ENCODE results near the gene SULF2.
A peak's percentile ranks its signal among the peaks of the same experiment; 100 is the strongest.

SULF2 gene

DNA sequence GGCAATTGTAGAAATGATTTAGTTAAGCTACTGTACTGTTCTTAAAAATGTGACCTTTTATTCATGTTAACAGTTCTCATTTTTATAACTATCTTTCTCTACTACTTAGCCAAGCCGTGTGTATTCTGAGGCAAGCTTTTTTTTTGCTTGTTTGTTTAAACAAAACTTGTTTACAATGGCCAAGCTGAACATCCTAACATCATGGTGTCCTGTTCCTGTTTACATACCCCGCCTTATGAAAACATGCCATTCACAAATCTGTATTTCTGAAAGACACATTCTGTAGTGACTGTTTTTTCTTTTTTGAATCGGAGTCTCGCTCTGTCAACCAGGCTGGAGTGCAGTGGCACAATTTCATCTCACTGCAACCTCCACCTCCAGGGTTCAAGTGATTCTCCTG is 142.7 kb downstream of the SULF2 start:
- no peak for DNase-seq (ENCODE audit: low read depth)

DNA sequence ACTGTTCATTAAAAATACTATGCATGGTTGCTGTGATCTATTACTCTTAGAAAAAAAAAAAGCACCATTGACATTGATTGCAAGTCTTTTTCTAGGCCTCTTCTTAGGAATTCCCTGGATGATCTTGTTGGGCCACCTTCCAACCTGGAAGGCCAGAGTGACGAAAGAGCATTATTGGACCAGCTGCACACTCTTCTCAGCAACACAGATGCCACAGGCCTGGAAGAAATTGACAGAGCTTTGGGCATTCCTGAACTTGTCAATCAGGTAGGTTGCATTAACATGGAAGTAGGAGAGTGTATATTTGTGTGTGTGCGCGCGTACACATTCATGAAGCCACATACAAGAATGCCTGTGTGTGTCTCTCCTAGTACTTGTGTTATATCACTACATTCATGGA is 143.2 kb downstream of the SULF2 start:
- no peak for DNase-seq (ENCODE audit: low read depth)

DNA sequence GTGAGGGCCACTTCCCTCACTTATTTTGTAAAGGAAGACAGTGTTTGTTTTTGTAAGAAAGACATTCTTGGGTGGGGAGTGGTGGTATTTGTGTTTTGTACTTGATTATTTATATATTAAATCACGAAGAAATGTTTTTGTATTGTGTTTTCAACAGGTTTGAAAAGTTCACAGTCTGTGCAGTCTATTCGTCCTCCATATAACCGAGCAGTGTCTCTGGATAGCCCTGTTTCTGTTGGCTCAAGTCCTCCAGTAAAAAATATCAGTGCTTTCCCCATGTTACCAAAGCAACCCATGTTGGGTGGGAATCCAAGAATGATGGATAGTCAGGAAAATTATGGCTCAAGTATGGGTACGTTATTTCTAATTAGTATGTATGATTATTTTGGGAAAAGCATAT is 146.4 kb downstream of the SULF2 start:
- DNase-seq (ENCODE audit: low read depth): no peak

DNA sequence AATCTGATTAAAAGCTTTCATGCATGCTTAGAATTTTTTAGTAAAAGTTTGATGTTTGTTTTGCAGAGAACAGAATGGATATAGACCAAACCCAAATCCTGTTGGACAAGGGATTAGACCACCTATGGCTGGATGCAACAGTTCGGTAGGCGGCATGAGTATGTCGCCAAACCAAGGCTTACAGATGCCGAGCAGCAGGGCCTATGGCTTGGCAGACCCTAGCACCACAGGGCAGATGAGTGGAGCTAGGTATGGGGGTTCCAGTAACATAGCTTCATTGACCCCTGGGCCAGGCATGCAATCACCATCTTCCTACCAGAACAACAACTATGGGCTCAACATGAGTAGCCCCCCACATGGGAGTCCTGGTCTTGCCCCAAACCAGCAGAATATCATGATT is 150.0 kb downstream of the SULF2 start:
- no peak for DNase-seq (ENCODE audit: low read depth)

DNA sequence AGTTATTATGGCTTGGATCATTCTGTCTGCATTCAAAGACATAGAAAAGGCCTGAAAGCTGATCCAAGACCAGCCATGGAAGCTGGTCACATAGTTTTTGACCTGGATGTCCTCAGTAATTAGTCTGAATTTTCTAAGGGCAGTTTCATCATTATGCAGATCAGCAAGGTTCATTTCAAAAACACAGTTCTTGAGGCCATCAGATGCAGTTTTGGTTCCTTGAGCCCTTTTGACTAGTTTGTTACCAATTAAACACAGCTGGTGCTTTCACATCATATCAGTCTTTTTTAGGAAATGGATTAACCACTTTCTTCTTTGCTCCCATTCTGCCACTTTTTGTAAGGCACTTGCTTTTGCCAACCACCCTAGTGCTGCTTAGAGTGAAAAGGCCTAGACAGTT is 154.2 kb downstream of the SULF2 start:
- no peak for DNase-seq (ENCODE audit: low read depth)

DNA sequence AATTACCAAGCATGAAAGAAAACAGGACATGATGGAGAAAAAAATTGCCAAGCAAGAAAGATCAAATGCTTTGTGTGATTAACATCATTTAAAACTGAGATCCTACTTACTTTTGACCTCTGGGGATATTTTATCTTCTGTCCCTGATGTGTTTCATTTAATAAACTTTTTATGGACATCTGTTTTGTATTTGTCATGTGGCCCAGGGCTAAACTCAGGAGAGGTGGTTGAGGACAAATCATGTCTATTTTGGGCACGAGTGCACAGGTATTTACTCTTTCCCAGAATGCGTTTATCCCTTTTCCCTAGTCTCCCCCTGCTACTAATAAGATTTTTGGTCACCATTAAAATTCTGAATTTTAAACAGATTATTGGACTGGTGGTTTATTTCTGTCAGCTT is 155.4 kb downstream of the SULF2 start:
- no peak for DNase-seq (ENCODE audit: low read depth)

DNA sequence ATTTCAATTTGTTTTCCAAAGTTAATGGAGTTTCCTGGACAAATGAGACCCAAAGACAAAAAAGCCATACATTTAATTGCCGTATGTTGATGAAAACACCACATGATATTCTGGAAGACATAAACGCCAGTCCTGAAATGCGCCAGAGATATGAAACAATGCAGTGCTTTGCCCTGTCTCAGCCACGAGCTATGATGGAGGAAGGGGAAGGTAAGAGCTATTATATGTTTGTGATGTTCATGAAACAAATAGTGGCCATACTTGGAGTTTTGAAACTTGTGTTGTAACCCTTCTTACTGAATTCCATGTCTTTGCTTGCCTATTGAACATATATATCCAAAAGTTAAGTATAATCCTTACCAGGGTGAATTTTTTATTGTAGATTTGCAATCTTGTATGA is 157.7 kb downstream of the SULF2 start:
- no peak for DNase-seq (ENCODE audit: low read depth)

DNA sequence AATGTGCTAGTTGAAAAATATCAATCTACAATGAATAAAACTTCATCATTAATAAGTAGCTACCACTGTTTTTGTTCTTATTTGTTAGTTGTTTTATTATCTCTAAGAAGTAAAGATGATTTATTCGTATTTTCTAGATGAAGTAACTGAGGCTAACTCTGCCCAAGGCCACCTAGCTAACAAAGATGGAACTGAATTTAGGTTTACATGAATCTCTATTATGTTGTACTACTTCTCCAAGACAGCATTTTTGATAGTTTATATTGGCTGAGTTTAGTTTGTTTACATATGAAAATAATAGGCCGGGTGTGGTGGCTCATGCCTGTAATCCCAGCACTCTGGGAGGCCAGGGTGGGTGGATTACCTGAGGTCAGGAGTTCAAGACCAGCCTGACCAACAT is 162.1 kb downstream of the SULF2 start:
- no peak for DNase-seq (ENCODE audit: low read depth)

DNA sequence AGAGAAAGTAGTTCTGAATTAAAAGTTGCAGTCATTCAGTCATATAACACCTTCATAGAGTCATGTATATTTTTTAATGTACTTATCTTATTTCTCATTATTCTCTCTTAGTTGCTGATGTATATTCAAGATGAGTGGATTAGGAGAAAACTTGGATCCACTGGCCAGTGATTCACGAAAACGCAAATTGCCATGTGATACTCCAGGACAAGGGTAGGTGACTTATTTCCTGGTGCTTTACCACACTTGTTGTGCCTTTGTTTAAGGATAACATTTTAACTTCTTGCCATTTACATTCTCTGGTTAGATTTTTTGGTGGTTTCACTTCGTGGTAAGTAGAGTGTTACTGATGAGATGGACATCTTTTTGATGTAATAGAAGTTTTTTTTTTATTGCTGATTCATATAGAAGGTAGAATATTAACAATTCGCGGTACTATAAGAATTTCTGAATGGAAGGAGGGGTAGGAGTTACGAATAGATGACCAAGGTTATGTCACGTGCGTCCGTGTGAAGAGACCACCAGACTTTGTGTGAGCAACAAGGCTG is 163.1 kb downstream of the SULF2 start:
- DNase-seq (ENCODE audit: low read depth): no peak

DNA sequence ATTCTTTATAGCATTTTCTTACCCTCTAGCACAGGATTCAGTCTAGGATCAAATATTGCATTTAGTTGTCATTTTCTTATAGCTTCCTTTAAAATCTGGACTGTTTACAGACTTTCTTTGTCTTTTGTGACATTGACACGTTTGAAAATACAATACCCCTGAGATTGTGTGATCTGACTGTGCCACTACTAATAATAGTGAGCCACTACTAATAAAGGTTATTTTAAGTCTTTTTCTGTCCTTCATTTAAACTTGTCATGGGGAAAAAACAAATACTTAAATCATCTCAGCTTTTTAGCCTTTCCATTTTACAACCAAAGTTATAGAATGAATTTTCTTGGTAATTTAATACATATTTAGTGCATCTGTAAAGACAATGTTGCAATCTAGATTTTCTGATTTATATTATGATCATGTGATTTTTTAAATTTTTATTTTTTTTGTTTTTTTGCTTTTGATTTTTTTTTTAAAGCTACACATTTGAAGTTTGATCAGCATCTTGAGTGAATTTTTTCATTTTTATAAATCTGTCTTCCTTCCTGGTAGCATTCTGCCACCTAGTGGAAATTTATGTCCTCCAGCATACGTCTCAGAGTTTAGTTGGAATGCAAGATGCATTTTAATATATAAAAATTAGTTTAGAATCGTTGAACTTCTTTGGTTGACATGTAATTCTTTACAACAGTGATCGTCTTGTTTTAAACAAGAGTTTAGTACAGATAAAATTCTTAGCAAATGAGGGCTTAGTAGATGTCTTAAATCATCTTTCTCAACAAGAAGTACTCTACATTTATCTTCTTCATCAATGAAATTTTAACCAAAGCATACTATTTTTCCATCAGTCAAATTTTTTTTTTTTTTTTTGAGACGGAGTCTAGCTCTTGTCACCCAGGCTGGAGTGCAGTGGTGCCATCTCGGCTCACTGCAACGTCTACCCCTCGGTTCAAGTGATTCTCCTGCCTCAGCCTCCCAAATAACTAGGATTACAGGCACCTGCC is 164.2 kb downstream of the SULF2 start:
- DNase-seq (ENCODE audit: low read depth): no peak

DNA sequence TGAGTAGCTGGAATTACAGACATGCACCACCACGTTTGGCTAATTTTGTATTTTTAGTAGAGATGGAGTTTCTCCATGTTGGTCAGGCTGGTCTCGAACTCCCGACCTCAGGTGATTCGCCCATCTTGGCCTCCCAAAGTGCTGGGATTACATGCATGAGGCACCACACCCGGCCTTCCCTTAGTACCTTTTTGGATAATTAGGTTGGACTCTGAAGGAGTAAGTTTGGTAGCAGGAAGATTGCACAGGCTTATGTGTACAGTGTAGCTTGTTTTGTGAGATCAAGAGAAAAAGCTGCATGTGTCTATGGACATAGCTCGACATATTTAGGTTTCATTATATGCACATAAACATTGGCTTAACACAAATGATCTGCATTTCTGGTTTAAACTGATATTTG is 166.8 kb downstream of the SULF2 start:
- DNase-seq (ENCODE audit: low read depth): no peak

DNA sequence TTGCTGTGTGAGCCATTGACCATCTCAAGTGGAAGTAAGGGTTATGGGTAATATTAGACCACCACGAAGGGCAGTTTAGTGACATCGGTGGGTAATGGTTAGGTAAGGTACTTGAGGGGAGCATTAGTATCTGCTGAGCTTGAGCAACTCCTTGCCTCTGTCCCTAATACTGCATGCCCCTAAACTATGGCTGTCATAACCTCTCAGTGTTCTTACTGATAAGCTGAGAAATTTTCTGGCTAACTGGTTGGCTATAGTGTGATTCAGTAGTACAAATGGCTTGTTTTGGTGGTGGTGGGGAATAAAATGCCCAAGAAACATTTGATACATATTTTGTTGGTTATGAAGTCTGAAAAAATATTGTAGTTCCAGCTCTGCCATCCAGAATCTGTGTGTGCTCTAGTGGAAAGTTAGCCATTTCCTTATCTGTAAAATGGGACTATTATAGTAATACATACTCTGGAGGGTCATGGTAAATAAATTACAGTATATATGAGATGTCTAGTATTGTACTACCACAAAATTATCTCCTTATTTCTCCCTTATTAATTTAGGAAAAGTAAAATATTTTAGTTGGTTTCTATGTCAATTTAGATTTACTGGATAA is 170.5 kb downstream of the SULF2 start:
- DNase-seq (ENCODE audit: low read depth): no peak

DNA sequence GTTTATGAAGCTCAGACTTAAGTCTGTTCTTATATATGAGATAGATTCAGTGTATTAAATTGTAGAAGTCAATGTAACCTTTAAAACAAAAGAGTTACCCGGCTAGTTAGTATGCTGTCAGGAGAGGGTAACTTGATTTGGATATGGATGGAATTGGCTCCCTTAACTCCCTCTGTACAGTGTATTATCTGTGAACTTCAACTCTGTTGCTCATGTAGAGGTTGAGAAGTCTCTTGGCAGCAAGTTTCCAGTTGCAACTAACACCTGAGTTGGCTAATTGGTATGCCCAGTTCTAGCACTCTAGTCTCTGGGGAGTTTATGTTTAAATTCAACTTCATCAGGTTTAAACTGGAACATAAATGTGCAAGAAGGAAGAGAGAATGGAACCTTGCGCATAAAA is 172.6 kb downstream of the SULF2 start:
- no peak for DNase-seq (ENCODE audit: low read depth)

DNA sequence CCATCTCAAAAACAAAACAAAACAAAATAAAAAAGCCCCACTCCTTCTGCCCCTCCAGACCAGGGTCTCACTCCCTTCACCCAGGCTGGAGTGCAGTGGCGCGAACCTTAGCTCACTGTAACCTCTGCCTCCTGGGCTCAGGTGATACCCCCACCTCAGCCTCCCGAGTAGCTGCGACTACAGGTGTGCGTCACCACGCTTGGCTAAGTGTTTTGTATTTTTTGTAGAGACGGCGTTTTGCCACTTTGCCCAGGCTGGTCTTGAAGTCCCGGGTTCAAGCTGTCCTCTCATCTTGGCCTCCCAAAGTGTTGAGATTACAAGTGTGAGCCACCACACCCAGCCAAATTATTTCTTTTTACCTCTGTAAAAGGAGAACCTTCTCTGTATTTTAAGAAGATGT is 173.5 kb downstream of the SULF2 start:
- no peak for DNase-seq (ENCODE audit: low read depth)

DNA sequence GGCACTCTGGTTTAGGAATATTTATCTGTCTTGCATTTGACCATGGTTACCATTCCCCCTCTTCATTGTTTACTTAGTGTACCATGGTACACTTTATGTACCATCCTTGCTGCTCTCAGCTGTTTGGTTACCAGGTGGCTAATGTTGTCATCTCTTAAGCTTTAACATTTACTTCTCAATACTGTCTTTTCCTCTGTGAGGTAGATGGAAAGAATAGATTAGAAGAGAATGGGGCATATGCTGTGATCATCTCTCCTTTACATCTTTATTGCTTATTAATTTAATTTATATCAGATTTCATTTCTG is 174.4 kb downstream of the SULF2 start:
- no peak for DNase-seq (ENCODE audit: low read depth)

DNA sequence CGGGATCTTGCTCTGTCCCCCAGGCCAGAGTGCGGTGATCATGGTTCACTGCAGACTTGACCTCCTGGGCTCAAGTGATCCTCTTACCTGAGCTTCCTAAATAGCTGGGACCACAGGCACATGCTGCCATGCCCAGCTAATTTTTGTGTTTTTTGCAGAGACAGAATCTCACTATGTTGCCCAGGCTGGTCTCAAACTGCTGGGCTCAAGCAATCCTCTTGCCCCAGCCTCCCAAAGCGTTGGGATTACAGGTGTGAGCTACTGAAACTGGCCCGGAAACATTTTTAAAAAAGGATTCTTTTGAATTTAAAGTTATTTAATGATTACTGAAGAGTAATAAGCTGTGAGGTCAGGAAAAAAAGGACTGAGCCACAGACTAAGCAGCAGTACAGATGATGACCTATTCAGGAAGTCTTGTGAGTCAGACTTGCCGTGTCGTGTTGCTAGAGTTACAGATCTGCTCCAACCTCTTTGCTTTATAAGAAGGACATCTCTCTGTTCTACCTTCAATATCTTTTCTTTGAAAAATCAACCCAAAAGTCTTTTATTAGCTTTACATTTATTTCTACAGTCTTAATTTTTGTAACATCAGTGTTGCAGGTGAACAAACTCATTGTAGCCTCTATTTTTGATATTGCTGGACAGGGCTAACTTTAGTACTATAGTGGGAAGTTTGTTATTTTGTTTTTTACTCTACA is 174.9 kb downstream of the SULF2 start:
- DNase-seq (ENCODE audit: low read depth): peak; percentile 76

DNA sequence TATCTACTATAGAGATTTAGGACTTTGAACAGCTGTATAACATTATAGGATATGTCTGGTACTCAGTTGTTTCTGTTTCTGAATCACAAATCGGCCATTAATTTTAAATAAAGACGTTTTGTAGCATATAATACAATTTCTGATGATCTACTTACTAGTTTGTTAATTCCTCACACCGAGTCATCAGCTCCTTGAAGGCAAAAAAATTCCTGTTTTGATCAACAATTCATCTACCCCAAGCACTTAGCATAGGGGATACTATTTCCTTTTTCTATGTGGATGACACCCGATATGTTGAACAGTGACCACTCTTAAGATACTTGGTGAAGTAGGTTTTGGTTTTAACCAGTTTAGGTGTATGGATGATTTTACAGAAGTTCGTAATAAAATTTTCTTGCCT is 176.3 kb downstream of the SULF2 start:
- DNase-seq (ENCODE audit: low read depth): no peak
